HG03565 (cell line): ENCODE measurements around the gene PLCXD3.
"Not testable (repeated sequence)": the region's sequence is repeated elsewhere in the genome, so short reads cannot be mapped to it uniquely, and the experiment has no call there.

ENCODE experiments used
- ATAC-seq: cut with Tn5 transposase; IDR thresholded peaks from one replicate; pipeline ENCODE4 v1.9.1; 2021; ENCODE audit warnings: mild to moderate bottlenecking, moderate library complexity; ENCODE audit not compliant: unreplicated experiment

Gene PLCXD3

GRCh38 chr5:41493490-41494126 is 16.8 kb downstream of the PLCXD3 start:
- not testable (repeated sequence) for ATAC-seq

DNA sequence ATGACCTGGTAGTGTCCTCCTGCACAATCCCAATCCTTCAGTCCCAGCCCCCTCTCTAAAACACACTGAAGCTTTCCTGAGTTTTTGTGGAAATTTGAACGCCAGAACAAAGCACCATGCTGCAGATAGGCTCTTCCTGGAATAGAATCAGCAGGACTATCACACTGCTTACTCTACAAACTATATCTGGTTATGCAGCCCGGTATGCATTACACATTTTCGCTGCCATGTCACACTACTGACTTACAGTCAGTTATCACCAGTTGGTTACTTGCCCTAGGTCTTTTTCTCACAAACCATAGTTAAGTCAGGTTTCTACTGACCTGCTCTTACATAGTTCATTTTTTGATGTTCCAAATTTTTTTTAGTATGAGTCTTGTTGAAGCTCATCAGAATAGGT is 24.9 kb downstream of the PLCXD3 start:
- no peak for ATAC-seq

DNA sequence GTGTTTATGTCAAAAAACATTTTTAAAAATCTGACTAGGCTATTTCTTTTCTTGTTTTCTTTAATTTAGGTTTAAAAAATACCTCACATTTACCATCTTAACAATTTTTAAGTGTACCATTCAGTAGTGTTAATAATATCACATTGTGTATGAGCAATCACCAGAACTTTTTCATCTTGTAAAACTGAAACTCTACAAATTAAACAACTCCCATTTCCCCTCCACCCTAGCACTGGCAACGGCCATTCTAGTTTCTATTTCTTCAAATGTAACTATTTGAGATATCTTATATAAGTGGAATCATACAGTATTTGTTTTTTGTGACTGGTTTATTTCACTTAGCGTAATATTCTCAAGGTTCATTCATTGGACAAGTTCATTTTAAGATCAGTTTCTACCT is 27.7 kb downstream of the PLCXD3 start:
- ATAC-seq = peak; percentile 74

DNA sequence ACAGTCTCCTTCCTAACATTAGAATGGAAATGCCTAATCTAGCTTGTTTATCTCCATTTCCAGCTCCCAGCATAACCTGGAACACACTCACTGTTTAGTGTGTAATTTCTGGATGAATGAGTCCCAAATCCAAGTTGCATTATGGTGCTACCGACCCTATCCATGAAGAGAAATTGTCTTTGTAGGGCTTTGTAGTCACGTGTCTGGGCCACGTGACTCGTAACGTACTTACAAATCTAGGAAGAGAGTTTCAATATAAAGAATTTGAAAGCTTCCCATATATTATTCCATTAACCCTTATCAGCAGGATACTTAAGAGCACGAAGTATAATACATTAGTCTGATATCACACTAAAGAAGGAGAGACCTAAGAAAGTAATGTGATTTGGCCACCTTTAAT is 28.2 kb downstream of the PLCXD3 start:
- no peak for ATAC-seq

DNA sequence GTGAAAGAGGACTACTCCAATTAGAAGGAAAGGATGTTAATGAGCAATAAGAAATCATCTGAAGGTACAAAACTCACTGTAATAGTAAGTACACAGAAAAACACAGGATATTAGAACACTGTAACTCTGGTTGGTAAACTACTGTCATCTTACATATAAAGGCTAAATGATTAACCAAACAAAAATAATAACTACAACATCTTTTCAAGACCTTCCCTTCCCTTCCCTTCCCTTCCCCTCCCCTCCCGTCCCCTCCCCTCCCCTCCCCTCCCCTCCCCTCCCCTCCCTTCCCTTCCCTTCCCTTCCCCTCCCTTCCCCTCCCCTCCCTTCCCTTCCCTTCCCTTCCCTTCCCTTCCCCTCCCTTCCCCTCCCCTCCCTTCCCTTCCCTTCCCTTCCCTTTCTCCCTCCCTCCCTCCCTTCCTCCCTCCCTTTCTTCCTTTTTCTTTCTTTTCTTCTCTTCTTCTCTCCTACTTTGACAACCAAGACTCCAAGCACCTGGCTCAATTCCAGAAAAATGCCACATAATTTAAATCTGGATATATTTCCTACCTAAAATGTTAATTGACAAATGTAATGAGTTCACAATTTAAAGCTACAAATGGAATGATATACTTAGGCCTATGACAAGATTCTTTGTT is 38.7 kb downstream of the PLCXD3 start:
- ATAC-seq = not testable (repeated sequence)

- ATAC-seq = no peak
Measured at GRCh38 chr5:41465493-41466171, 44.8 kb downstream of the PLCXD3 start.

DNA sequence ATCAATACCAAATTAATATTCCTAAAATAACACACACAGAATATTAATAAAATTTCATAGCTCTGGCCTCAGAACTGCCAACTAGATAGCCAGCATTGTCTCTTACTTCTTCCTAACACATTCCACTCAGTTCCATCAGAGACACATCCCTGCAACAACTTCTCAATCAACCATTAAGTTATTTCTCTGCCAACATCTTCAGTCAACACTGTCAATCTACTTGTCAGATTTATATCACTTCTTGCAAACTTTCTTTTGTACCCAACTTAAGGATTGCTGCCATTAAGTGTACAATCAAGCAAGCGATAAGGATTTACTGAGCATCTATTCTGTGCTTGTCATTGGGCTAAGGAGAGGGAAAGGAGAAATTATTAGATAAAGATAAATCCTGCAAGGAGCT is 50.8 kb downstream of the PLCXD3 start:
- ATAC-seq = no peak

- ATAC-seq = no peak
Measured at GRCh38 chr5:41457094-41457493, 53.3 kb downstream of the PLCXD3 start.

DNA sequence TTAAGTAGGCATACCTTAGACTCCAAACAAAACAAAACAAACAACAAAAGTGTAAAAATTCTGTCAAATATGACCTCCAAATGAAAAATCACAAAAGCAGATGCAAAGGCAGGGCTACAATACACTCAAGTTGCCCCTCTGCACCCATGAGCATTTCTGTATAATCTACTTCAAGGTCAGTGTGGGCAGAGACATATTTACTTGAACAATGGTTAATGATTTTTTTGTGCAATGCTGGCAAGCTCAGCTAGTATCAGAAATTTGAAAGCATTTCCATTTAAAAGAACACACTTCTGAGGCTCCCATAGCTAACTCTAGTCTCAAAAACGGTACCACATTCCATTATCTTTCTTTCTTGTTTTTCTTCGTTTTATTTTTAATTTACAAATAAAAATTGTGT is 57.9 kb downstream of the PLCXD3 start:
- ATAC-seq = no peak

- ATAC-seq = no peak
Measured at GRCh38 chr5:41447650-41448510, 62.5 kb downstream of the PLCXD3 start.

DNA sequence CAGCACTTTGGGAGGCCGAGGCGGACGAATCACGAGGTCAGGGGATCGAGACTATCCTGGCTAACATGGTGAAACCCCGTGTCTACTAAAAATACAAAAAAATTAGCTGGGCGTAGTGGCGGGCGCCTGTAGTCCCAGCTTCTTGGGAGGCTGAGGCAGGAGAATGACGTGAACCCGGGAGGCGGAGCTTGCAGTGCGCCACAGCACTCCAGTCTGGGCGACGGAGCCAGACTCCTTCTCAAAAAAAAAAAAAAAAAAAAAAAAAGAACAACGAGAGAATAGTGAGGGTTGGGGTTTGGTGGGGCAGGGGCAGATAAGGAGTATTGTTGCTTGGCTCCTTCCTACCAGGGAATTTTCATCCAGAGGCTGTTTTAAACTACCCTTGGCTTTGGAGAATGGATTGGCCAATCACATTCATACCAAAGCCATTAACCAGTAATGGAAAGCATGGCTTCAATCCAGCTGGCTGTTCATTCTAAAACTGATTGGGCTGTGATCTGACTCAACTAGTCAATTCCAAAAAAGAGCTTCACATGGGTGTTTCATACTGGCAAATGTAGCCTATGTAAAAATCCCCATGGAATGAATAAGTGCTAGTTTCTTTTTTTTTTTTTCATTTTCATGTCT is 64.4 kb downstream of the PLCXD3 start:
- ATAC-seq = no peak

DNA sequence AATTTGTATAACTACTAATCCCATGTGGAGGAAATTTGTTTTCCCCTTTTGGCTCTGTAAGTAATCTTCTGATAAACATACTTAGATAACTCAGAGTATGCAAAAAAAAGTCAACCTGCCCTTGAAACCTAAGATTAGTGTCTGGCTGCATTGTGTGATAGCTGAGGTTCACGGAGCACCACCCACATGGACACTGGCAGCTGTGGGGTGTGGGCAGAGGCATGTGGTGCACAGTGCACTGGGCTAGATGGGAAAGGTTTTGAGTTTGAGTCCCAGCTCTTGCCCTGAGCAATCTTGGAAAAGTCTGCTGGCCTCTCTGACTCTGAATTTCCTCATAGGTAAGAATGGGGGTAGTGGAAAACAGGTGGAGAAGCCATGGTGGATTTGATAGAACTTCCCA is 75.1 kb downstream of the PLCXD3 start:
- no peak for ATAC-seq

GRCh38 chr5:41433552-41434181 is 76.7 kb downstream of the PLCXD3 start:
- no peak for ATAC-seq

GRCh38 chr5:41432481-41433253 is 77.7 kb downstream of the PLCXD3 start:
- ATAC-seq = no peak

DNA sequence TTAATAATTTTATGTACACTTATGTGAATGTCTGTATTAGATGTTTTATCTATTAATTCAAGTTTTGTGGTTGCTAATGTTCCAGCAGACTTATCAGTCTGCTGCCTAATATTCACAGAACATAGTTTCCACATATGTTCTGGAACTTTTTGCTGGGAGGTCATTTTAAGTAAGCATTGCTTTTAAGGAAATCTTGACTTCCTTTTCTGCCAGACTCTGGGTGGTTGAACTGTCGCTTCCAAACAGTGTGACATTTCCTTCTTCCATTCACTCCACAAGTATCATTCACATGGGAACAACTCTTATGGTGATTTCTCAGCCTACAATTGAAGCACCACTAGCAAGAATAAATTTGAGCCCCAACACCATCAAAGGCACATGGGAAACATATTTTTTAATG is 82.9 kb downstream of the PLCXD3 start:
- no peak for ATAC-seq

DNA sequence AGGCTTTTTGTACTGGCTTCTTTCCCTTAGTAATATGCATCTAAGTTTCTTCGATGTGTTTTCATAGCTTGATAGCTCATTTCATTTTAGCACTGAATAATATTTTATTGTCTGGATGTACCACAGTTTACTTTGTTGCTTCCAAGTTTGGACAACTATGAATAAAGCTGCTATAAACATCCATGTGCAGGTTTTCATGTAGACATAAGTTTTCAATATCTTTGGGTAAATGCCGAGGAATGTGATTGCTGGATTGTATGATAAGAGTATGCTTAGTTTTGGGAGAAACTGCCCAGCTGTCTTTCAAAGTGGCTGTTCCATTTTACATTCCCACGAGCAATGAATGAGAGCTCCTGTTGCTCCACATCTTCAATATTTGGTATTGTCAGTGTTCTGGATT is 84.7 kb downstream of the PLCXD3 start:
- ATAC-seq = no peak

- ATAC-seq = no peak
Measured at GRCh38 chr5:41420492-41421067, 89.8 kb downstream of the PLCXD3 start.

DNA sequence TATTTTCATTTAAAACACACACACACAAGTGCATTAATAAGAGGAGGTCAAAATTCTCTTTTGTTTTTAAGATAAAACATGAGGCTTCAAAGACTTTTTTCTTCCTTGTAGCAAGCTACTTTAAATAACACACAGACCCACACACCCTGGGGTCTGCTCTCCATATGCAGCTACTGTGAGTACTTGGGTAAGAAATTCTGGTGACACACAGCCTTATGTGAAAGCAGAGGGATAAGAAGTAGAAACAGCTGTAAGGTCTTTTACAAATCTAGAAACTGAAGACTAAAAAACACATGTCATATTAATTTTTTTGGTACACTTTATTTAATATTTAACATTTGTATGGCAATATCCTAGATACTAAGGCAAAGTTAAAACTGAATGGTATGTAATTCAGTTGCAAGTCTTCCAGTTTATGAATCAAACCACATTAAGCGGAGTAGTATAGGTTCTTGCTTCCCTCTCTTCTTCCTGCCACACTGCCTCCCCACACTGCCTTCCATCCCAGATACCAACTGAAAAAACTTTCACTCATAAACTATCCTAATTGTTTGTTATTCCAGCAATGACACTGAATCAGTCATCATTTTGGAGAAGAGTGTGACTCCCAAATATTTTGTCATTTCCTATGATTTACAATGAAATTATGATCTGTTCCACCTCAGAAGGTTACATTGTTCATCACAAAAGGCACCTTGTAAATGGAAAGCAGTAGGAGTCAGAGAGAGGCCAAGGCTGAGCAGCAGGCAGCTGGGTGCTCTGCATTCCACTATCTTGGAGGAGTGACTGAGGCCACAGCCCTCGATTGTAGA is 92.0 kb downstream of the PLCXD3 start:
- ATAC-seq = no peak

GRCh38 chr5:41416336-41416735 is 94.1 kb downstream of the PLCXD3 start:
- no peak for ATAC-seq
